ENCODE data around the gene NCEH1. TPM values are rescaled to one million over a fixed set of nuclear protein-coding genes. Genes with fewer than 3 reads are reported as not detected.

Gene NCEH1
- total RNA-seq, 1 experiment from 2014 or later, result 43.5 TPM

DNA sequence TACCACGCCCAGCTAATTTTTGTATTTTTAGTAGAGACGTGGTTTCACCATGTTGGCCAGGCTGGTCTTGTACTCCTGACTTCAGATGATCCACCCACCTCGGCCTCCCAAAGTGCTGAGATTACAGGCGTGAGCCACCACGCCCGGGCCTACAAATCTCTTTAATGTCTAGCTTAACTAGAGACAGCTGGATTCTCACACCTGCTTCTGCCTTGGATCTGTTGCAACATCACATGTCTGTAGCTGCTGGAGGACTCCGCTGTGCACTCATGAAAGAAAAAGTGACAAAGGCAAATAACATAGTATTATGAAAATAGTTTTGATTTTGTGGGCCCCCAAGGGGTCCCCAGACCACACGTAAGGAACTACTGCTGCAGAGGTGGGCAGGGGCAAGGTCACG is 85.9 kb downstream of the NCEH1 start:
- intact Hi-C loops (cut with micrococcal nuclease; ENCODE audit: unreplicated experiment), result loop anchor here (5.0 kb wide), 1 partner anchor 127 kb away; the partner anchor contains the start of gene ECT2
- peaks cover 44% of the 10 kb centered on the region for H3F3A ChIP-seq (ENCODE audit: insufficient read depth, low read depth)
- no TSS peak for BruUV-seq (replicated peaks)
- CTCF ChIA-PET, result interaction anchor here (0.6 to 1.5 kb wide), 5 partner anchors 10 to 286 kb away, joined by 3 to 9 read pairs (median 5); no protein-coding TSS in a partner anchor
- H3K27me3 ChIP-seq (ENCODE audit: insufficient read depth, low read depth), result no peaks in the 10 kb centered on the region
- peaks cover 7% of the 10 kb centered on the region; the same call in 1 of the 2 replicates for H3K36me3 ChIP-seq (ENCODE audit: low read depth)
- no peak for DNase-seq
- no peaks in the 10 kb centered on the region for H3K79me2 ChIP-seq (ENCODE audit: low read depth)
- no peak overlapping the region for H3K4me2 ChIP-seq
- H3K9me3 ChIP-seq (ENCODE audit: insufficient read depth, low read depth), result no peaks in the 10 kb centered on the region
- TF ChIP-seq EZH2 (IDR thresholded peaks at IDR 0.05; ENCODE audit: low read depth), result no peak
- TF ChIP-seq, protein P1, sequence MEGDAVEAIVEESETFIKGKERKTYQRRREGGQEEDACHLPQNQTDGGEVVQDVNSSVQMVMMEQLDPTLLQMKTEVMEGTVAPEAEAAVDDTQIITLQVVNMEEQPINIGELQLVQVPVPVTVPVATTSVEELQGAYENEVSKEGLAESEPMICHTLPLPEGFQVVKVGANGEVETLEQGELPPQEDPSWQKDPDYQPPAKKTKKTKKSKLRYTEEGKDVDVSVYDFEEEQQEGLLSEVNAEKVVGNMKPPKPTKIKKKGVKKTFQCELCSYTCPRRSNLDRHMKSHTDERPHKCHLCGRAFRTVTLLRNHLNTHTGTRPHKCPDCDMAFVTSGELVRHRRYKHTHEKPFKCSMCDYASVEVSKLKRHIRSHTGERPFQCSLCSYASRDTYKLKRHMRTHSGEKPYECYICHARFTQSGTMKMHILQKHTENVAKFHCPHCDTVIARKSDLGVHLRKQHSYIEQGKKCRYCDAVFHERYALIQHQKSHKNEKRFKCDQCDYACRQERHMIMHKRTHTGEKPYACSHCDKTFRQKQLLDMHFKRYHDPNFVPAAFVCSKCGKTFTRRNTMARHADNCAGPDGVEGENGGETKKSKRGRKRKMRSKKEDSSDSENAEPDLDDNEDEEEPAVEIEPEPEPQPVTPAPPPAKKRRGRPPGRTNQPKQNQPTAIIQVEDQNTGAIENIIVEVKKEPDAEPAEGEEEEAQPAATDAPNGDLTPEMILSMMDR (conservative IDR thresholded peaks at IDR 0.05), result no peak
- no peak overlapping the region for H2AFZ ChIP-seq
- POLR2A ChIA-PET (ENCODE audit: unreplicated experiment), result no interaction called here
- H3K27ac ChIP-seq, result no peak overlapping the region
- peaks cover 37% of the 10 kb centered on the region for H3K4me1 ChIP-seq (replicated peaks; ENCODE audit: insufficient read depth)
- H4K20me1 ChIP-seq (ENCODE audit: insufficient read depth), result no peaks in the 10 kb centered on the region
- no peaks in the 10 kb centered on the region for H3K9me2 ChIP-seq (ENCODE audit: insufficient read depth)
- no peak overlapping the region for H3K4me3 ChIP-seq

DNA sequence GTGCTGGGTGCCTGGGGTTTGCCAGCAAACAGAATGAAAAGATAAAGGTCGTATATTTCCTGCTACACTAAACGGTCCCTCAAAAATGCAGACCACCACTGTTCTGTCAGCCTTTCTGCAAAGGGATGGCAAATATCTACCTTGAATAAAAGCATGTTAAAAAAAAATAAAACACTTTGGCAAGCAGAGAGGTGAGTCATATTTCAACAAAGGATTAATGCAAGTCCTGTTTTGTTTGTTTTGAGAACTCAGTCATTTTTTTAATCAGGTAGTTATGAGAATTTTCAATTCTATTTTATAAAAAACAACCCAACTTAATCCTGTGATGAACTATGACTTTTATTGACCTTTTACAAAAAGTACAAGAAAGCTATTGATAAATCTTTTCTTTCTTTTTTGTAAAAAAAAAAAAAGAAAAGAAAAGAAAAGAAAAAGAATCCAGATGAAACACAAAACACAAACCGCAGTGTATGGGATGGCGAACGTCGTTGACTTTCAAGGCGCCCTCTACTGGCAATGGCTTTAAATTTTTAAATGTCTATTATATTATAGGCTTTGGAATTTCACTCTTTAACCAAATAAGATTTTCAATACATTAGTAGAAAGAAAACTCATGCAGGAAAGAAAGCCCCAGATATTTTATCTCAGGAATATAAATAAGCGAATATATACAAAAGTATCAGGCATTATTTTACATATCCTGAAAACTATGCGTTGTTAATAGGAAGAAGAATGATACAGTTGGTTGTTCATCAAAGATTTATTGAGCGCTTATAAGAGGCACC is 87.8 kb downstream of the NCEH1 start:
- no peaks in the 10 kb centered on the region for H3K9me2 ChIP-seq (ENCODE audit: insufficient read depth)
- no peaks in the 10 kb centered on the region for H3K27me3 ChIP-seq (ENCODE audit: insufficient read depth, low read depth)
- H3K79me2 ChIP-seq (ENCODE audit: low read depth), result no peaks in the 10 kb centered on the region
- CTCF ChIA-PET, result interaction anchor here (0.6 to 1.4 kb wide), 19 partner anchors 11 to 1714 kb away, joined by 3 to 11 read pairs (median 5); no protein-coding TSS in a partner anchor
- no peaks in the 10 kb centered on the region for H3K9me3 ChIP-seq (ENCODE audit: insufficient read depth, low read depth)
- POLR2A ChIA-PET (ENCODE audit: unreplicated experiment), result interaction anchor here (0.5 to 0.6 kb wide), 2 partner anchors 126 to 821 kb away, joined by 4 to 6 read pairs; no protein-coding TSS in a partner anchor
- peak overlapping the region; percentile 38; the same call in 1 of the 2 replicates for H3K27ac ChIP-seq
- no peaks in the 10 kb centered on the region for H4K20me1 ChIP-seq (ENCODE audit: insufficient read depth)
- BruUV-seq (replicated peaks), result no TSS peak
- peak overlapping the region; percentile 30; the same call in 1 of the 2 replicates for H3K4me3 ChIP-seq
- H2AFZ ChIP-seq, result no peak overlapping the region
- intact Hi-C loops (cut with micrococcal nuclease; ENCODE audit: unreplicated experiment), result loop anchor here (1.0 to 5.0 kb wide), 5 partner anchors 16 to 129 kb away; partner anchors contain the start of genes ECT2 and NCEH1
- H3K4me1 ChIP-seq (replicated peaks; ENCODE audit: insufficient read depth), result peaks cover 37% of the 10 kb centered on the region
- peaks cover 44% of the 10 kb centered on the region for H3F3A ChIP-seq (ENCODE audit: insufficient read depth, low read depth)
- TF ChIP-seq EZH2 (IDR thresholded peaks at IDR 0.05; ENCODE audit: low read depth), result no peak
- TF ChIP-seq, protein P1 (conservative IDR thresholded peaks at IDR 0.05), result peak; percentile 95
- H3K4me2 ChIP-seq, result peak overlapping the region; percentile 69
- peak; percentile 46 to 87 for DNase-seq
- H3K36me3 ChIP-seq (ENCODE audit: low read depth), result no peaks in the 10 kb centered on the region

DNA sequence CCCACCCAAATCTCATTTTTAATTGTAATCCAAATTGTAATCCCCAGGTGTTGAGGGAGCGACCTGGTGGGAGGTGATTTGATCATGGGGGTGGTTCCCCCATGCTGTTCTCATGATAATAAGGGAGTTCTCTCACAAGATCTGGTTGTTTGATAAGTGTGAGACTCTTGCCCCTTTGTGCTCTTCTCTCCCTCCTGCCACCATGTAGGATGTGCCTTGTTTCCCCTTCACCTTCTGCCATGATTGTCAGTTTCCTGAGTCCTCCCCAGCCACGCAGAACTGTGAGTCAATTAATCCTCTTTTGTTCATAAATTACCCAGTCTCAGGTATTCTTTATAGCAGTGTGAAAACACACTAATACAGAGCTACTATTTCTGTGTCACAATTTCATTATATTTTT is 88.7 kb downstream of the NCEH1 start:
- Histone ChIP-seq H3K4me2 (peak overlapping the region; percentile 69; the same call in 1 of the 2 replicates), H3K79me2 (ENCODE audit: low read depth) (no peaks in the 10 kb centered on the region), H3K4me3 (no peak overlapping the region), H3F3A (ENCODE audit: insufficient read depth, low read depth) (peaks cover 39% of the 10 kb centered on the region), H4K20me1 (ENCODE audit: insufficient read depth) (no peaks in the 10 kb centered on the region), H3K9me3 (ENCODE audit: insufficient read depth, low read depth) (no peaks in the 10 kb centered on the region), H2AFZ (no peak overlapping the region), H3K27ac (0 out of 2 replicates have a peak overlapping the region, but pooled peaks have one; percentile 38), H3K27me3 (ENCODE audit: insufficient read depth, low read depth) (no peaks in the 10 kb centered on the region), H3K9me2 (ENCODE audit: insufficient read depth) (no peaks in the 10 kb centered on the region), H3K4me1 (replicated peaks; ENCODE audit: insufficient read depth) (peaks cover 33% of the 10 kb centered on the region), H3K36me3 (ENCODE audit: low read depth) (no peaks in the 10 kb centered on the region)
- POLR2A ChIA-PET (ENCODE audit: unreplicated experiment), result no interaction called here
- no TSS peak for BruUV-seq (replicated peaks)
- TF ChIP-seq EZH2 (IDR thresholded peaks at IDR 0.05; ENCODE audit: low read depth), result no peak
- TF ChIP-seq, protein P1 (conservative IDR thresholded peaks at IDR 0.05), result no peak
- CTCF ChIA-PET, result interaction anchor here (0.6 to 1.4 kb wide), 2 partner anchors 62 to 81 kb away, joined by 3 to 5 read pairs; no protein-coding TSS in a partner anchor
- intact Hi-C loops (cut with micrococcal nuclease; ENCODE audit: unreplicated experiment), result loop anchor here (2.0 to 5.0 kb wide), 4 partner anchors 17 to 130 kb away; partner anchors contain the start of gene ECT2
- DNase-seq, result no peak
